IMR-90 (cell line): ENCODE data around the gene GOLGA8B.

ENCODE experiments used
- BHLHE40 ChIP-seq: fragments of 150-350 bp; IDR thresholded peaks from 2 replicates; pipeline ENCODE4 v1.6.1; 2016; ENCODE audit warnings: mild to moderate bottlenecking, low read depth, low read length
- CEBPB ChIP-seq: IDR thresholded peaks from 2 replicates; pipeline ENCODE4 v1.6.1; 2012; ENCODE audit warnings: low read depth, low read length, improper control_type of control experiment
- CTCF ChIP-seq: conservative IDR thresholded peaks from 2 replicates; pipeline ENCODE4 v1.5.1; 2012; ENCODE audit warnings: mild to moderate bottlenecking, low read depth, low read length, improper control_type of control experiment
- FOS ChIP-seq: fragments of 150-350 bp; IDR thresholded peaks from 2 replicates; pipeline ENCODE4 v1.6.1; 2016; ENCODE audit warnings: low read depth, low read length
- POLR2A ChIP-seq: IDR thresholded peaks from 2 replicates; pipeline ENCODE4 v1.6.1; 2012; ENCODE audit warnings: mild to moderate bottlenecking, low read depth, low read length
- RCOR1 ChIP-seq: IDR thresholded peaks from 2 replicates; pipeline ENCODE4 v1.6.1; 2012; ENCODE audit warnings: mild to moderate bottlenecking, low read length, improper control_type of control experiment; ENCODE audit not compliant: insufficient replicate concordance
- RFX5 ChIP-seq: IDR thresholded peaks from 2 replicates; pipeline ENCODE4 v1.8.0; 2012; ENCODE audit warnings: low read depth, mild to moderate bottlenecking, low read length, moderate library complexity
- SMC3 ChIP-seq: fragments of 150-350 bp; IDR thresholded peaks from 2 replicates; pipeline ENCODE4 v1.6.1; 2016; ENCODE audit warnings: low read depth, mild to moderate bottlenecking, antibody characterized with exemption, low read length, moderate library complexity
- TF ChIP-seq, protein P1 (sequence below): fragments of 150-350 bp; IDR thresholded peaks from 2 replicates; pipeline ENCODE4 v1.6.1; 2016; ENCODE audit warnings: low read depth, mild to moderate bottlenecking, low read length, moderate library complexity, borderline replicate concordance

DNA sequence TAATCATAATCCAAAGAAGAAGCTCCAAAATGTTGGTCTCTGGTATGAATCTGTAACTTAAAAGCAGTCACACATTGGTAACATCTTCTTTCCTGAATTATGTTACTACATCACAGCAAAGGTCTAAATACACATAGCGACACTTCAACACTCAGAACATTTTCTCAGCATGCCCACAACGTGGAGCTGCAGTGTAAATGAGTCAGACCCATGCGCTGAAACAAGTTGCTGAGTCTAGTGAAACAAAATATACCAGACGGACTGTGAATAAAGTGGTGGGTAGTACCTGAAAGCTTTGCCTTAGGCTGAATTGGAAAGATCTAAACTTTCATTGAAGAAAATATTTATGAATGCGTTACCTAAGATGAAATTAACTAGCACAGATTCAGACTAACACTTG, 33.2 kb upstream of the GOLGA8B start:
- TF ChIP-seq POLR2A (no peak), BHLHE40 (no peak), SMC3 (peak; percentile 36; the same call in 1 of the 2 replicates), CTCF (peak; percentile 29; the same call in 1 of the 2 replicates), CEBPB (no peak), RFX5 (no peak), RCOR1 (no peak), FOS (no peak)
- TF ChIP-seq, protein P1, sequence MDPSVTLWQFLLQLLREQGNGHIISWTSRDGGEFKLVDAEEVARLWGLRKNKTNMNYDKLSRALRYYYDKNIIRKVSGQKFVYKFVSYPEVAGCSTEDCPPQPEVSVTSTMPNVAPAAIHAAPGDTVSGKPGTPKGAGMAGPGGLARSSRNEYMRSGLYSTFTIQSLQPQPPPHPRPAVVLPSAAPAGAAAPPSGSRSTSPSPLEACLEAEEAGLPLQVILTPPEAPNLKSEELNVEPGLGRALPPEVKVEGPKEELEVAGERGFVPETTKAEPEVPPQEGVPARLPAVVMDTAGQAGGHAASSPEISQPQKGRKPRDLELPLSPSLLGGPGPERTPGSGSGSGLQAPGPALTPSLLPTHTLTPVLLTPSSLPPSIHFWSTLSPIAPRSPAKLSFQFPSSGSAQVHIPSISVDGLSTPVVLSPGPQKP, result no peak
